ENCODE data around the gene CD209.

The CD209 gene

DNA sequence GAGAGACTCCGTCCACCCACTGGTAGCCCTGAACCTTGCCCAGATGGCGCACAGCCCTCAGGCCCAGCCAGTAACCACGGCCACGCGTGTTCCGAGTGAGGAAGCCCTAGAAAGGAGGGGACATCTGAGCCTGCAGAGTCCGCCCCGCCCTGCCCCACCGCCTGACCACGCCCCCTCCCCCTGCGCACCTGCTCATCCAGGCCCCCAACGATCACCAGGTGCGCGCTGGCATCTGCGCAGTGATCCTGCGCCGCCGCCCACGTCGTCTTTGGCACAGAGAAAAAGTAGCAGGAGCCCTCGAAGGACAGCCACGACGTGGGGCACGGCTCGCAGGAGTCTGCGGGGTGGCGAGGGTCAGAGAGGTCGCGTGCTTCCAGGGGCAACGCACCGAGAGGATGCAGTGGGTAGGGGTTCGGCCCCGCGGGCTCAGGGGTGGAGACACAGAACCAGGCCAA, 17.5 kb downstream of the CD209 start:
- TF ChIP-seq, protein P1, sequence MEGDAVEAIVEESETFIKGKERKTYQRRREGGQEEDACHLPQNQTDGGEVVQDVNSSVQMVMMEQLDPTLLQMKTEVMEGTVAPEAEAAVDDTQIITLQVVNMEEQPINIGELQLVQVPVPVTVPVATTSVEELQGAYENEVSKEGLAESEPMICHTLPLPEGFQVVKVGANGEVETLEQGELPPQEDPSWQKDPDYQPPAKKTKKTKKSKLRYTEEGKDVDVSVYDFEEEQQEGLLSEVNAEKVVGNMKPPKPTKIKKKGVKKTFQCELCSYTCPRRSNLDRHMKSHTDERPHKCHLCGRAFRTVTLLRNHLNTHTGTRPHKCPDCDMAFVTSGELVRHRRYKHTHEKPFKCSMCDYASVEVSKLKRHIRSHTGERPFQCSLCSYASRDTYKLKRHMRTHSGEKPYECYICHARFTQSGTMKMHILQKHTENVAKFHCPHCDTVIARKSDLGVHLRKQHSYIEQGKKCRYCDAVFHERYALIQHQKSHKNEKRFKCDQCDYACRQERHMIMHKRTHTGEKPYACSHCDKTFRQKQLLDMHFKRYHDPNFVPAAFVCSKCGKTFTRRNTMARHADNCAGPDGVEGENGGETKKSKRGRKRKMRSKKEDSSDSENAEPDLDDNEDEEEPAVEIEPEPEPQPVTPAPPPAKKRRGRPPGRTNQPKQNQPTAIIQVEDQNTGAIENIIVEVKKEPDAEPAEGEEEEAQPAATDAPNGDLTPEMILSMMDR (IDR thresholded peaks at IDR 0.05; ENCODE audit: low read depth, low read length, missing control alignments): no peak
- DNase-seq (ENCODE audit: low read depth): no peak
- in situ Hi-C loops (cut with HindIII; ENCODE audit: low sequenced_read_pairs): no loop called here
- H3K4me3 ChIP-seq (ENCODE audit: low read depth, low read length): no peak overlapping the region

DNA sequence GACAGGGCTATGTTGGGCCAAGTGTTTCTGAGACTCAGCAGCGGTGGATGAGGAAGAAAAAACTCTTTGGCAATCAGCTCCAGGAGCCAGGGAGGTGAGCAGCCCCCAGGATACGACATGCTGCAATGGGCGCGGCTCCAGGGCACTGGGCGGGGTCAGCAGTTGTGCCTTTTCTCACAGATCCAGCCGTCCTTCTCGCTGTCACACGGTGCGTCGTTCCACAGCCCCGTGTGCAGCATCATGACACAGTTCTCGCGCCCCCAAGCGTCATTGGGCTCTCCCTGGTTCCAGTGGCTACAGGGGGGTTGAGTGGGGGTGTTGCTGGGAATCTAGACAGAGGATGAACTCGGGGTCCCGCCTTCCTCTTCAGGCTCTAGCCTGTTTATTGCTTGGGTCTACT, 18.1 kb downstream of the CD209 start:
- in situ Hi-C loops (cut with HindIII; ENCODE audit: low sequenced_read_pairs): no loop called here
- H3K4me3 ChIP-seq (ENCODE audit: low read depth, low read length): no peak overlapping the region
- TF ChIP-seq, protein P1 (IDR thresholded peaks at IDR 0.05; ENCODE audit: low read depth, low read length, missing control alignments): no peak
- no peak for DNase-seq (ENCODE audit: low read depth)

DNA sequence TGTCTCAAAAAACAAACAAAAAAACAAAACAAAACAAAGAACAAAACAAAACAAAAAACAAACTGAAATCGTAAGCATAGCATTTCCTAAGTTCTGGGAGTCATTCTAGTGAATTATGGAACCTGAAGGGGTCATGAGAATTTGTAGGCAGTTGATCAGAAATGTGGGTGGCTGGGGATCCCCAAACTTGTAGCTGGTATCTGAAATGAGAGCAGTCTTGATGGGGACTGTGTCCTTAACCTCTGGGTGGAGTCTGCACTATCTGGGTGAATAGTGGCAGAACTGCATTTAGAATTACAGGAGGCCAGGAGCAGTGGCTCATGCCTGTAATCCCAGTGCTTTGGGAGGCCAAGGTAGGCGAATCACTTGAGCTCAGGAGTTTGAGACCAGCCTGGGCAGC, 21.5 kb downstream of the CD209 start:
- DNase-seq (ENCODE audit: low read depth): no peak
- in situ Hi-C loops (cut with HindIII; ENCODE audit: low sequenced_read_pairs): no loop called here
- TF ChIP-seq, protein P1 (IDR thresholded peaks at IDR 0.05; ENCODE audit: low read depth, low read length, missing control alignments): no peak
- H3K4me3 ChIP-seq (ENCODE audit: low read depth, low read length): no peak overlapping the region

DNA sequence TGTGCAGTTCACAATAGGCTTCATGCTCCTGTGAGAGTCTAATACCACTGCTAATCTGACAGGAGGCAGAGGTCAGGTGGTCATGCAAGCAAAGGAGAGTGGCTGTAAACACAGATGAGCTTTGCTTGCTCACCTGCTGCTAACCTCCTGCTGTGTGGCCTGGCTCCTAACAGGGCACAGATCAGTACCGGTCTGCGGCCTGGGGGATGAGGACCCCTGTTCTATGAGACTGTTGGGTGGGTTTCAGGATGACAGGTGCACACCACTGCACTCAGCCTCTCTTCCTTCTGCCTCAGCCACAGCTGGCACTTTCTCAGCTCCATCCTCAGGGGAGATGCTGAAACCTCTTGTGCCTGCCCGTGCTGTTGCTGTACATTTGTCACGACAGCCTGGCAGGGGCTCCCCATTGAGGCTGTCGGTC, 25.1 kb downstream of the CD209 start:
- no peak overlapping the region for H3K4me3 ChIP-seq (ENCODE audit: low read depth, low read length)
- DNase-seq (ENCODE audit: low read depth): no peak
- in situ Hi-C loops (cut with HindIII; ENCODE audit: low sequenced_read_pairs): no loop called here
- TF ChIP-seq, protein P1 (IDR thresholded peaks at IDR 0.05; ENCODE audit: low read depth, low read length, missing control alignments): no peak

DNA sequence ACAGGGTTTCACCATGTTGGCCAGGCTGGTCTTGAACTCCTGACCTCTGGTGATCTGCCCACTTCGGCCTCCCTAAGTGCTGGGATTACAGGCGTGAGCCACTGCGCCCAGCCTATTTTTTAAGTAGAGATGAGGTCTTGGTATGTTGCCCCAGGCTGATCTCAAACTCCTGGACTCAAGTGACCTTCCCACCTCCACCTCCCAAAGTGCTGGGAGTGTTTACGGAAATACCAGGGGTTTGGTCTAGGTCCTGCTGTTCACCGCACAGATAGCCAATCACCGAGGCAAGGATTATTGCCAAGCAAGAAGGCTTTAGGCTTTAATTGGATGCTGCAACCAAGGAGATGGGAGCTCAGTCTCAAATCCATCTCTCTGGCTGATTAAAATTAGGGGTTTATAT, 27.0 kb downstream of the CD209 start:
- in situ Hi-C loops (cut with HindIII; ENCODE audit: low sequenced_read_pairs): no loop called here
- H3K4me3 ChIP-seq (ENCODE audit: low read depth, low read length): no peak overlapping the region
- no peak for DNase-seq (ENCODE audit: low read depth)
- TF ChIP-seq, protein P1 (IDR thresholded peaks at IDR 0.05; ENCODE audit: low read depth, low read length, missing control alignments): no peak

DNA sequence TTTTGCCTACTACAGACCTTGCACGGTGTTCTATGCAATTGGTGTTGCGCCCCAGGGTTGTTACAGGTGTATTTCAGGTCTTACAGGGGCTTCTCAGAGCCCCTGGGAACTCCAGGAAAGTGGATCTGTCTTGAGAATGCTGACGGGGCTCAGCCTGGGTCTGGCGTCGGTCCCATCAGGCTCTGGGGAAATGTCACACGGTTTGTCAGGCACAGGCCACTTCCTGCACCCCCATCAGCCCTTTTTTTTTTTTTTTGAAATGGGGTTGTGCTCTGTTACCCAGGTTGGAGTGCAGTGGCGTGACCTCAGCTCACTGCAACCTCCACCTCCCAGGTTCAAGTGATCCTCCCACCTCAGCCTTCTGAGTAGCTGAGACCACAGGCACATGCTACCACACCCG, 28.7 kb downstream of the CD209 start:
- TF ChIP-seq, protein P1 (IDR thresholded peaks at IDR 0.05; ENCODE audit: low read depth, low read length, missing control alignments): no peak
- no peak for DNase-seq (ENCODE audit: low read depth)
- H3K4me3 ChIP-seq (ENCODE audit: low read depth, low read length): no peak overlapping the region
- in situ Hi-C loops (cut with HindIII; ENCODE audit: low sequenced_read_pairs): no loop called here

DNA sequence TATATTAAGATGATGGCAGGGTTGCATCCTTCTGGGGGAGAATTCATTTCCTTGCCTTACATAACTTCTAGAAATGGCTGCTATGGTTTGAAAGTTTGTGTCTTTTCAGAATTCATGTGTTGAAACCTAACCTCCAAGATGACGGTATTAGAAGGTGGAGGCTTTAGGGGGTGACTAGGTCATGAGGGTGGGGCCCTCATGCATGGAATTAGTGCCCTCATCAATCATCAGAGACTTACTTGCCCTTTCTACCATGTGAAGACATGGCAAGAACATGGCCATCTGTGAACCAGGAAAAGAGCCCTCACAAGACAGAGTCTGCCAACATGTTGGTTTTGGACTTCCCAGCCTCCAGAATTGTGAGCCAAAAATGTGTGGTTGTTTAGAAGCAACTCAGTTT, 30.6 kb downstream of the CD209 start:
- H3K4me3 ChIP-seq (ENCODE audit: low read depth, low read length): no peak overlapping the region
- in situ Hi-C loops (cut with HindIII; ENCODE audit: low sequenced_read_pairs): no loop called here
- DNase-seq (ENCODE audit: low read depth): no peak
- TF ChIP-seq, protein P1 (IDR thresholded peaks at IDR 0.05; ENCODE audit: low read depth, low read length, missing control alignments): no peak

Data from astrocyte of the cerebellum (primary cell).